ENCODE results near the gene SLC6A12. TPM values are rescaled to one million over a fixed set of nuclear protein-coding genes. Genes with fewer than 3 reads are reported as not detected.

SLC6A12 gene
- total RNA-seq, 6 experiments from 2014 or later, result not detected

DNA sequence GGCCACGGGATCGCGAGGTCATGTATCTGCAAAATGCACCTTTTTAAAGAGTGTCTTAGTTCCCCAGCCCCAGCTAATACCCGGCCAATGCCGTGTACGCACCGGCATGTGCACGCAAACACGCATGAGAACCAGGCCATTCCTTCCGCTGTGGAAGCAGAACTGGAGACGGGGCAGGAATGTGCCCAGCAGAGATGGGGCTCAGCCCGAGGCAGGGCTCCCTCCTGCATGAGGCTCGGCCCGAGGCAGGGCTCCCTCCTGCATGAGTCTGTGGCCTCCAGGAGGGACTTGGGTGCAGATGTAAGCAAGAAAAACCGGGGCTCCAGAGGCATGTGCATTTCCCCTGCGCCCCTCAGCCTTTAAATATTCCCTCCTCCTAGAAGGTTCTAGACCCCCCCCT is 38.2 kb downstream of the SLC6A12 start:
- Mint-ChIP-seq H3K36me3 (ENCODE audit: low read depth) (no peaks in the 10 kb centered on the region), H3K9me3 (no peaks in the 10 kb centered on the region), H3K27ac (no peak overlapping the region), H3K27me3 (ENCODE audit: insufficient read depth) (no peaks in the 10 kb centered on the region; the same call in none of the 2 replicates), H3K4me1 (ENCODE audit: low read depth) (peaks cover 36% of the 10 kb centered on the region), H3K4me3 (no peak overlapping the region)
- no peak for DNase-seq
- TF ChIP-seq, protein P1, sequence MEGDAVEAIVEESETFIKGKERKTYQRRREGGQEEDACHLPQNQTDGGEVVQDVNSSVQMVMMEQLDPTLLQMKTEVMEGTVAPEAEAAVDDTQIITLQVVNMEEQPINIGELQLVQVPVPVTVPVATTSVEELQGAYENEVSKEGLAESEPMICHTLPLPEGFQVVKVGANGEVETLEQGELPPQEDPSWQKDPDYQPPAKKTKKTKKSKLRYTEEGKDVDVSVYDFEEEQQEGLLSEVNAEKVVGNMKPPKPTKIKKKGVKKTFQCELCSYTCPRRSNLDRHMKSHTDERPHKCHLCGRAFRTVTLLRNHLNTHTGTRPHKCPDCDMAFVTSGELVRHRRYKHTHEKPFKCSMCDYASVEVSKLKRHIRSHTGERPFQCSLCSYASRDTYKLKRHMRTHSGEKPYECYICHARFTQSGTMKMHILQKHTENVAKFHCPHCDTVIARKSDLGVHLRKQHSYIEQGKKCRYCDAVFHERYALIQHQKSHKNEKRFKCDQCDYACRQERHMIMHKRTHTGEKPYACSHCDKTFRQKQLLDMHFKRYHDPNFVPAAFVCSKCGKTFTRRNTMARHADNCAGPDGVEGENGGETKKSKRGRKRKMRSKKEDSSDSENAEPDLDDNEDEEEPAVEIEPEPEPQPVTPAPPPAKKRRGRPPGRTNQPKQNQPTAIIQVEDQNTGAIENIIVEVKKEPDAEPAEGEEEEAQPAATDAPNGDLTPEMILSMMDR (IDR thresholded peaks at IDR 0.05), result peak; percentile 28; the same call in 1 of the 2 replicates

DNA sequence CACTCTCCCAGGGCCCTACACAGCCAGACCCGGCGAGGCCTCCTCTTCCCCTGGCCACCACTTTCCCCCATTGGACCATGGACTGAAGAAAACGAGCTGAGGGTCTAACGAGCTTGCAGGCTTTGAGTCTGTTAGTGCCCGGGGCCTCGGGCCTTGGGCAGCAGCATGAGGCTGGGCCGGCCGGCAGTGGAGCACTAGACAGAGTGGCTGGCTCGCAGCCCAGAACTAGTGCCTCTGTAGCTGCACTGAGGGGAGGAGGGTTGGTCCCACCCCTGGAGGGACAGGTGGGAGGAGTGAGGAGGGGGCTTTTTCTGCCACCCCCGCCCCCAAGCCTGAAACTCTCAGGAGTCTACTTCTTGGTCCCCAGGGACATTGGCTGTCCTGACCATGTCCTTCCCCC is 38.7 kb downstream of the SLC6A12 start:
- H3K36me3 Mint-ChIP-seq (ENCODE audit: low read depth), result no peaks in the 10 kb centered on the region
- TF ChIP-seq, protein P1 (IDR thresholded peaks at IDR 0.05), result no peak
- H3K4me1 Mint-ChIP-seq (ENCODE audit: low read depth), result peaks cover 31% of the 10 kb centered on the region
- DNase-seq, result no peak
- no peak overlapping the region for H3K27ac Mint-ChIP-seq
- no peaks in the 10 kb centered on the region; the same call in none of the 2 replicates for H3K27me3 Mint-ChIP-seq (ENCODE audit: insufficient read depth)
- H3K4me3 Mint-ChIP-seq, result no peak overlapping the region
- H3K9me3 Mint-ChIP-seq, result no peaks in the 10 kb centered on the region

DNA sequence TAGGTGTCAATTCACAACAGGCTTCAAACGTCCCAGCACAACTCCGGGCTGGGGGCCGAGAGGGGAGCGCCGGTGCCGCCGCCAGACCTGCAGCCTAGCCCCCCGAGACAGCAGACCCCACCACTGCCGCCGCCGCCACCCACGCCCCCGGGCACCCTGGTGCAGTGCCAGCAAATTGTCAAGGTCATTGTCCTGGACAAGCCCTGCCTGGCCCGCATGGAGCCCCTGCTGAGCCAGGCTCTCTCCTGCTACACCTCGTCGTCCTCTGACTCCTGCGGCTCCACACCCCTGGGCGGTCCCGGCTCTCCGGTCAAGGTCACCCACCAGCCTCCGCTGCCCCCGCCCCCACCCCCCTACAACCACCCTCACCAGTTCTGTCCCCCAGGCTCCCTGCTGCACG is 39.4 kb downstream of the SLC6A12 start:
- Mint-ChIP-seq H3K4me3 (no peak overlapping the region), H3K9me3 (no peaks in the 10 kb centered on the region), H3K4me1 (ENCODE audit: low read depth) (peaks cover 26% of the 10 kb centered on the region), H3K27me3 (ENCODE audit: insufficient read depth) (no peaks in the 10 kb centered on the region; the same call in none of the 2 replicates), H3K27ac (no peak overlapping the region), H3K36me3 (ENCODE audit: low read depth) (no peaks in the 10 kb centered on the region)
- TF ChIP-seq, protein P1 (IDR thresholded peaks at IDR 0.05), result no peak
- DNase-seq, result no peak

DNA sequence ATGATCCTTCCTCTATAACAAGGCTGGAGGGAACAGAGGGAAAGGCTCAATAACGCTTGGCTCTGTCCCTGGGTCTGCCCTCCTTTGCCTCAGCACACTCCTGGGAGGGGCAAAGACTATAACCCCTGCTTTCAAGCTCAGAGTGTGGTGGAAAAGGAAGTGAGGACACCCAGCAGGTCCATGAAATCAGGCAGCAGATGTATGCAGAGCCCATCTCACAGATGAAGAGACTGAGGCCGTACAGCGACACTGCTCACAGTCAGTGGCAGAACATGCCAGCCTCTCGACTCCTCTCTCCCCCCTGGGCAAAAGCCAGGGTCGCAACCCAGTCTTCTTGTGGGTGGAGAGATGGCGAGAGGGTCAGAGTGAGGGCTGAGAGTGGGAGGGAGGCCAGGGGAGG is 39.8 kb downstream of the SLC6A12 start:
- H3K27me3 Mint-ChIP-seq (ENCODE audit: insufficient read depth), result peaks cover 3% of the 10 kb centered on the region
- no peaks in the 10 kb centered on the region for H3K9me3 Mint-ChIP-seq
- TF ChIP-seq, protein P1 (IDR thresholded peaks at IDR 0.05), result no peak
- peaks cover 28% of the 10 kb centered on the region for H3K4me1 Mint-ChIP-seq (ENCODE audit: low read depth)
- H3K27ac Mint-ChIP-seq, result no peak overlapping the region
- no peak for DNase-seq
- no peaks in the 10 kb centered on the region for H3K36me3 Mint-ChIP-seq (ENCODE audit: low read depth)
- no peak overlapping the region for H3K4me3 Mint-ChIP-seq

DNA sequence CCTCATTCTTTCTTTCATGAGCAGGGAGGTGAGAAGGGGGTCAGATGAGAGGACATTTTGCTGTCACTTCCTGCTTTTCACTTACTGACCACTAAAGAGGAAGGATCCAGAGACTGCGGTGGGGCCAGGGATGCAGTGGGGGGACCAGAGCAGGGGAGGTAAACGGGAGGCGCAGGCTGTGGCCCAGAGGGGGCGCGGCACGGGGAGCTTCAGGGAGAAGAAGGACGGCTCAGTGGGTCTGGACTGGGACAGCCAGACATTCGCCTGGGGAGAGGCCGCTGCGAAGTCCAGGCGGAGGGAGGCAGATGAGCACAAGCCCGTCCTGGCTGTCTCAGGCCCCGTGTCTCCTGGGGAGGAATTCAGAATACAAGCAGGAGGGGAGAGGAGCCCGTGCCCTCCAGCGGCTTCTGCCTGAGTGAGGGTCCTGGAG is 41.2 kb downstream of the SLC6A12 start:
- Mint-ChIP-seq H3K4me3 (no peak overlapping the region), H3K27ac (no peak overlapping the region), H3K27me3 (ENCODE audit: insufficient read depth) (peaks cover 6% of the 10 kb centered on the region), H3K36me3 (ENCODE audit: low read depth) (no peaks in the 10 kb centered on the region), H3K4me1 (ENCODE audit: low read depth) (peaks cover 30% of the 10 kb centered on the region), H3K9me3 (no peaks in the 10 kb centered on the region)
- DNase-seq, result no peak
- TF ChIP-seq, protein P1 (IDR thresholded peaks at IDR 0.05), result no peak

All from HFFc6 (cell line).